Epithelial cell of esophagus (primary cell): Measurements from ENCODE around the gene SMAD2.

Experiments
- DNase-seq: peaks from one replicate; pipeline ENCODE4 v3.0.0; 2010; ENCODE audit warnings: low read depth
- H3K4me3 ChIP-seq: 2 replicates; pipeline ENCODE4 v1.5.1; 2011; ENCODE audit warnings: mild to moderate bottlenecking, low read length, control low read depth
- CTCF ChIP-seq: IDR thresholded peaks from 2 replicates; pipeline ENCODE4 v1.5.1; 2011; ENCODE audit warnings: low read depth, mild to moderate bottlenecking, low read length, control low read depth, inconsistent platforms; ENCODE audit not compliant: insufficient read depth; ENCODE audit errors: missing control alignments

SMAD2 gene

GRCh38 chr18:47926101-47926850 is 4.2 kb downstream of the SMAD2 start:
- H3K4me3 ChIP-seq: no peak overlapping the region
- DNase-seq: no peak
- no peak for TF ChIP-seq CTCF

- H3K4me3 ChIP-seq: no peak overlapping the region
- no peak for TF ChIP-seq CTCF
- DNase-seq: no peak
These were observed 10.5 kb downstream of the SMAD2 start for GRCh38 chr18:47919916-47920315.

GRCh38 chr18:47917923-47918610 is 12.4 kb downstream of the SMAD2 start:
- TF ChIP-seq CTCF: no peak
- no peak for DNase-seq
- no peak overlapping the region for H3K4me3 ChIP-seq

- H3K4me3 ChIP-seq: no peak overlapping the region
- DNase-seq: peak; percentile 42
- no peak for TF ChIP-seq CTCF
These were observed 14.5 kb downstream of the SMAD2 start for GRCh38 chr18:47915930-47916329.

GRCh38 chr18:47915229-47915628 is 15.2 kb downstream of the SMAD2 start:
- H3K4me3 ChIP-seq: no peak overlapping the region
- DNase-seq: peak; percentile 47
- TF ChIP-seq CTCF: no peak

GRCh38 chr18:47912794-47913585 is 17.5 kb downstream of the SMAD2 start:
- DNase-seq: no peak
- H3K4me3 ChIP-seq: no peak overlapping the region
- TF ChIP-seq CTCF: no peak
